ENCODE results near the gene PWWP2A.

DNA sequence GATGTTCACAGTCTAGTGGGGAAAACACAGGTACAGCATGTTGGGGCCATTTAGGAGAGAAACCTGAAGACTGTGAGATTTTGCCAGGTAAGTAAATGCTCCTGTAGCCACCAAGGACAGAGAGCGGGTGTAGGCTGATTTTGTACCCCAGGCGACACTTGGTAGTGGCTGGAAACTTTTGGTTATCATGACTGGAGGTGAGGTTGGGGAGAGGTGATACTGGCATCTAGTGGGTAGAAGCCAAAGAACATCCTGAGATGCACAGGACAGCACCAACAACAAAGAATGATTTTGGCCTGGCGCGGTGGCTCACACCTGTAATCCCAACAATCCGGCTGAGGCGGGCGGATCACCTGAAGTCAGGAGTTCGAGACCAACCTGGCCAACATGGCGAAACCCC lies 38.8 kb upstream of the PWWP2A start:
- TF ChIP-seq CTCF (IDR thresholded peaks at IDR 0.05) (no peak), ZBTB33 (IDR thresholded peaks at IDR 0.05; ENCODE audit: borderline replicate concordance, low read depth) (no peak), SIN3A (IDR thresholded peaks at IDR 0.05; ENCODE audit: borderline replicate concordance, low read depth, low read length) (no peak), TEAD4 (IDR thresholded peaks at IDR 0.05; ENCODE audit: borderline replicate concordance, insufficient read depth) (no peak), NRF1 (IDR thresholded peaks at IDR 0.05; ENCODE audit: low read depth, low read length) (no peak), GATA2 (CRISPR knock-in tag; IDR thresholded peaks at IDR 0.05) (no peak), EP300 (IDR thresholded peaks at IDR 0.05; ENCODE audit: borderline replicate concordance in 1 of 2, low read depth in 1 of 2, low read length in 1 of 2) (no peak), POLR2AphosphoS5 (IDR thresholded peaks at IDR 0.05; ENCODE audit: low read depth, low read length) (no peak), CHD2 (IDR thresholded peaks at IDR 0.05; ENCODE audit: low read length, partially characterized antibody) (no peak), FOSL2 (IDR thresholded peaks at IDR 0.05; ENCODE audit: borderline replicate concordance, low read depth) (no peak), EZH2phosphoT487 (IDR thresholded peaks at IDR 0.05; ENCODE audit: borderline replicate concordance, low read depth) (no peak)
